ENCODE results near the gene CSMD2.

GRCh38 chr1:33687000-33687399 lies 478.0 kb downstream of the CSMD2 start:
- no peak for TF ChIP-seq EZH2phosphoT487 (IDR thresholded peaks at IDR 0.05)
- TF ChIP-seq, protein P1, sequence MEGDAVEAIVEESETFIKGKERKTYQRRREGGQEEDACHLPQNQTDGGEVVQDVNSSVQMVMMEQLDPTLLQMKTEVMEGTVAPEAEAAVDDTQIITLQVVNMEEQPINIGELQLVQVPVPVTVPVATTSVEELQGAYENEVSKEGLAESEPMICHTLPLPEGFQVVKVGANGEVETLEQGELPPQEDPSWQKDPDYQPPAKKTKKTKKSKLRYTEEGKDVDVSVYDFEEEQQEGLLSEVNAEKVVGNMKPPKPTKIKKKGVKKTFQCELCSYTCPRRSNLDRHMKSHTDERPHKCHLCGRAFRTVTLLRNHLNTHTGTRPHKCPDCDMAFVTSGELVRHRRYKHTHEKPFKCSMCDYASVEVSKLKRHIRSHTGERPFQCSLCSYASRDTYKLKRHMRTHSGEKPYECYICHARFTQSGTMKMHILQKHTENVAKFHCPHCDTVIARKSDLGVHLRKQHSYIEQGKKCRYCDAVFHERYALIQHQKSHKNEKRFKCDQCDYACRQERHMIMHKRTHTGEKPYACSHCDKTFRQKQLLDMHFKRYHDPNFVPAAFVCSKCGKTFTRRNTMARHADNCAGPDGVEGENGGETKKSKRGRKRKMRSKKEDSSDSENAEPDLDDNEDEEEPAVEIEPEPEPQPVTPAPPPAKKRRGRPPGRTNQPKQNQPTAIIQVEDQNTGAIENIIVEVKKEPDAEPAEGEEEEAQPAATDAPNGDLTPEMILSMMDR (IDR thresholded peaks at IDR 0.05) = no peak
- no peak for TF ChIP-seq EZH2 (IDR thresholded peaks at IDR 0.05)

Measured in neural progenitor cell (in vitro differentiated cells).